ENCODE results near the gene KRTAP19-5.
"Not testable (repeated sequence)": the region's sequence is repeated elsewhere in the genome, so short reads cannot be mapped to it uniquely, and the experiment has no call there.

KRTAP19-5 gene

DNA sequence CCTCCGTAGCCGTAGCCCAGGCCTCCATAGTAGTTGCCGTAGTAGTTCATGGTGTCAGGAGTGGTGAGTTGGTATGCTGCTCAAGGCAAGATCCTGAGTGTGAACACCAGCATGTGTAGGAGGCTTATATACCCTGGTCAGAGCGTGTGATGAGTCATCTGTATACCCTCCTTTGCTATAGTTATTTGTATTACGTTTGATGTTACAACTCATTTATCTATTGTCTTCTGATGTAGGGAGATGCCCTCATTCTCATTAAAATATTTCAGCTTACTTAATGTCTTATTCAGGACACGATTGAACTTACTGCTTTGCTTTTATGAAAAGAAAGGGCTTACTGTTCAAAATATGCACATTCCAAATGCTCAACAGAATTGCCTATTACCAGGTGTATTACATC, at the start of gene KRTAP19-5:
KRTAP19-5 (minus strand) TSS at position 101 of the 400 bp plus-strand sequence; CDS start at position 50, 51 bp downstream.
- no peak for DNase-seq (ENCODE audit: low read depth, low spot score)

DNA sequence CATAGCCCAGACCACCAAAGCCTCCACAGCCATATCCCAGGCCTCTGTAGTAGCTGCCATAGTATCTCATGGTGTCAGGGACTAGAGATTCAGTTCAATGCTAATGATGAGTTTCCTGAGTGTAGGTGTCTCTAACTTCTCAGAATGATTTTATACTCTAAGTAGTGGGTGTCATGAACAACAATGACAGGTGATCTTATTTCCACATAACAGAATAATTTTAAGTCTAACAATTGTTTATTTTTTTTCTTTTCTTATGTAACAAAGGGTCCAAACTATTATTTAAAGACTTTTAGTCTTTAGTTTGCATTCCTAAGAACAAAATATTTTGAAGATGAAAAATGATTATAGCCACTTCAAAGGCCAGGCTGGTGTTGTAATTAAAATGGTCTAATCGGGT, 39.8 kb upstream of the KRTAP19-5 start, which contains the start of gene KRTAP19-6:
KRTAP19-6 (minus strand) TSS at position 101 of the 400 bp plus-strand sequence; CDS start at position 70, 31 bp downstream.
- no peak for DNase-seq (ENCODE audit: low read depth, low spot score)

DNA sequence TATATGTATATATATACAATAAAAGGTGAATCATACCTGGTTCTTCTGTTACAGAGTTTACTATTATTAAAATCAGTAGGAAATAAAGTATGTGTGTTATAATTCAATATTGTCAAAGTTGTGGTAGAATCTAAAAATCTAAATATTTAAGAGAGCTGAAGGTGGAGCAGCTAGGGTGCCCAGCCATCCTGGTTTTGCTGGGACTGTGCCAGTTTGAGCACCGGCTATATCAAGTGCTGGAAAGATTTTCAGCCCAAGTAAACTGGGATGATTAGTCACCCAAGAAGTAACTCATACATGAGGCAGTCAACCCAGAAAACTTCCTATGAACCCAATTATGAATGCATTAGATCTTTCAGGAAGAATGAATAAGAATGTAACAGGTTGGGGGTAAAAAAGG, 16.9 kb upstream of the KRTAP19-5 start:
- DNase-seq (ENCODE audit: low read depth, low spot score): no peak

DNA sequence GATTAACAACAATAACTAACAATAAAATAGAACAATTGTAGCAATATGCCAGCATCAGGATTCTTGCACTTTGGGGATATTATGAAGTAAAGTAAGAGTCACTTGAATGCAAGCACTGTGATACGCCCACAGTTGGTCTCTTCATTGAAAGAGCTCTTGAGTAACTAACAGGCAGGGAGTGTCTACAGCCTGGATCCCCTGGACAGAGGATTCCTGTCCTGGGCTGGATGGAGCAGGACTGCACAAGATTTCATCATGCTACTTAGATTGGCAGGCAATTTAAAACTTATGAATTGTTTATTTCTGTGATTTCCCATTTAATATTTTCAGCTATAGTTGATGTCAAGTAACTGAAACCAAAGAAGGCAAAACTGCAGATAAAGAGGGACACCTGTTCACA, 13.7 kb upstream of the KRTAP19-5 start:
- DNase-seq (ENCODE audit: low read depth, low spot score): no peak

DNA sequence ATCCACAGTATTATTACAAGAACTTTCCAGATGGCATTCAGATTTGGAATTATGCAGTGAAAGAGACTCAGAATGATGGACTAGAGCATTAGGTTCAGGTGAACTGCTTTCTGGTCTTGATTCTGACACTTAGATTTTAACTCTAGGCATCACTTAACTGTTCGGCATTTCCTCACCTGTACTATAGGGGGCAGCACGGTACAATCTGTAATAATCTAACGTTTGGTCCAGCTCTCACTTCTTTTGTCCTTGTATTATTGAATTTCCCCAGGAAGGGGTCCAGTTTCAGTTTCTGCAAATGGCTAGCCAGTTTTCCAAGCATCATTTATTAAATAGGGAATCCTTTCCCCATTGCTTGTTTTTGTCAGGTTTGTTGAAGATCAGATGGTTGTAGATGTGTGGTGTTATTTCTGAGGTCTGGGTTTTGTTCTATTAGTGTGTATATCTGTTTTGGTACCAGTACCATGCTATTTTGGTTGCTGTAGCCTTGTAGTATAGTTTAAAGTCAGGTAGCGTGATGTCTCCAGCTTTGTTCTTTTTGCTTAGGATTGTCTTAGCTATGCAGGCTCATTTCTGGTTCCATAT, 3.8 kb upstream of the KRTAP19-5 start:
- DNase-seq (ENCODE audit: low read depth, low spot score): not testable (repeated sequence)

DNA sequence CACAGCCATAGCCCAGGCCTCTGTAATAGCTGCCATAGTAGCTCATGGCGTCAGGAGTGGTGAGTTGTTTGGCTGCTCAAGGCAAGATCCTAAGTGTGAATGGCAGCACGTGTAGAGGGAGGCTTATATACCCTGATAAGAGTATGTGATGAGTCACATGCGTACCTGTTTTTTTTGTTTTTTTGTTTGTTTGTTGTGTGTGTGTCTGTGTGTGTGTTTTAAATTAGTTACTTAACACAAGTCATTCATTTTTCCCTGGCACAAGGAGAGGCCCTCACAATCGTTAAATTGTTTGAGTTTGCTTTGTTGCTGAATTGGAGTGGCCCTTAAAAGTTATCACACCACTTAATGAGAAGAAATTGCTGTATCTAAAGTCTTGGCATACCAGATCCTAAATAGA, 4.9 kb downstream of the KRTAP19-5 start, which contains the start of gene KRTAP19-4:
KRTAP19-4 (minus strand) TSS at position 101 of the 400 bp plus-strand sequence; CDS start at position 46, 55 bp downstream.
- no peak for DNase-seq (ENCODE audit: low read depth, low spot score)

DNA sequence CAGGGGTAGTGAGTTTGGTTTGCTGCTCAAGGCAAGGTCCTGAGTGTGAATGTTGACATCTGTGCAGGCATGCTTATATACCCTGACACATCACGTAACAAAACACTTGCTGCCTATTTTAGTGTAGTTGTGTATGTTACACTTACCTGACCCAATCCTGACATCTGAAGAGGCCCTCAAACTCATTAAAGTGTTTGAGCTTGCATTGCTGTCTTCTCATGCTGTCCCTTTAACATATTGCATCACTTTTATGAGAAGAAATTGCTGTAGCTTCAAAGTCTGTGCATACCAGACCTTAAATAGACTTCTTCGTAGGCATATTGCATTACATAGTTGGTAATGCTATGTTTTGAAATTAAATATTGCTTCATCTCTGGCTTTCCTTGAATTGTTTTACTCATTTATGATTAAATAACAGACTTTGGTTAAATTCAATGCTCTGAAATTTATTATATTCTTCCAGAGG, 9.9 kb downstream of the KRTAP19-5 start, which contains the start of gene KRTAP19-3:
KRTAP19-3 (minus strand) TSS at position 51 of the 466 bp plus-strand sequence. CDS start 56 bp downstream, outside the sequence.
- DNase-seq (ENCODE audit: low read depth, low spot score): no peak

DNA sequence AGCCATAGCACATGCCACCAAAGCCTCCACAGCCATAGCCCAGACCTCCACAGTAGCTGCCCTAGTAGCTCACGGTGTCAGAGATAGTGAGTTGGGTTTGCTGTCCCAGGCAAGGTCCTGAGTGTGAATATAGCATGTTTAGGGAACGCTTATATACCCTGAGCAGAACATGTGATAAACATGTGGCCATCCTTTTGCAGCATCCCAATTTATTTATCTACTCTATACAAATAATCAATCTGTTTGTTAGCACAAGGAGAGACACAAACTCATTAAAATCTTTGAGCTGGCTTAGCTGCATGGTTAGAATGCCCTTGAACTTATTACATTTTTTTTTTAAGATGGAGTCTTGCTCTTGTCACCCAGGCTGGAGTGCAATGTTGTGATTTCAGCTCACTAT, 14.6 kb downstream of the KRTAP19-5 start, which contains the start of gene KRTAP19-2:
KRTAP19-2 (minus strand) TSS at position 101 of the 400 bp plus-strand sequence; CDS start at position 13, 88 bp downstream.
- no peak for DNase-seq (ENCODE audit: low read depth, low spot score)

DNA sequence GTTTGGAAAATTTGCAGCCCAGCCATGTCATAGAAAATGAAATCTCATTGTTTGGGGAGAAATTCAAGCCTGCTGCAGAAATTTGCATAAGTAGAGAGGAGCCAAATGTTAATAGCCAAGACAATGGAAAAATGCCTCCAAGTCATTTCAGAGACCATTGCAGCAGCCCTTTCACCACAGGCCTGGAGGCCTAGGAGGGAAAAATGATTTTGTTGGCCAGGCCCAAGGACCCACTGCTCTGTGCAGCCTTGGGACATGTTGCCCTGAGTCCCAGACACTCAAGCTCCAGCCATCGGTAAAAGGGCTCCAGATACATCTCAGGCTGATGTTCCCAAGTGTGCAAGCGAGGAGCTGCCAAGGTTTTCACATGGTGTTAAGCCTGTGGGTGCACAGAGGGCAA, 15.8 kb downstream of the KRTAP19-5 start:
- DNase-seq (ENCODE audit: low read depth, low spot score): no peak

DNA sequence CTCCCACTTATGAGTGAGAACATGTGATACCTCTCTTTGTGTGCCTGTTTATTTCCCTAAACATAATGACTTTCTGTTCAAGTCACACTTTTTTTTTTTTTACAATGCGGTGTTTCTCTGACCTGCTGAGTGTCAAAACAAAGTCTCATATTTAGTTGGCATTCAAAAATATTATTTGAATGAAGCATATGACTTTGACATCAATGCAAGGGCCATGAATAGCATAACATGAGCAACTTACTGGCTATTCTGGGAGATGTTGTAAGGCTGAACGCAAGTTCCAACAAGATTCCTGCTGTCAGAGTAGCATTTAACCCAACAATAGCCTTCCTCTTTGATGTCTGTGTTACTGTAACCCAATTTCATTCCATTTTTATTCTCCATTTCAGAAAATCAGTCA, 19.8 kb downstream of the KRTAP19-5 start:
- DNase-seq (ENCODE audit: low read depth, low spot score): no peak

DNA sequence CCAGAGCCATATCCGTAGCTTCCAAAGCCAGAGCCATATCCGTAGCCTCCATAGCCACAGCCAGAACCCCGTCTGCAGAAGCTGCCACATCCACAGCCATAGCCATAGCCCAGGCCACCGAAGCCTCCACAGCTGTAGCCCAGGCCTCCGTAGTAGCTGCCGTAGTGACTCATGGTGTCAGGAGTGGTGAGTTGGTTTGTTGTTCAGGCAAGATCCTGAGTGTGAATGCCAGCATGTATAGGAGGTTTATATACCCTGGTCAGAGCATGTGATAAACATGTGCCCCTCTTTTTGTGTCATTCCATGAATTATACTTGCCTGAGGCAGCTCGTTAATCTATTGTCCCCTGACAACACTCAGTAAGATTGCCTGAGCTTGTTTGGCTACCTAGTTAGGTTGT, 21.8 kb downstream of the KRTAP19-5 start, which contains the start of gene KRTAP19-1:
KRTAP19-1 (minus strand) TSS at position 223 of the 400 bp plus-strand sequence; CDS start at position 173, 50 bp downstream.
- no peak for DNase-seq (ENCODE audit: low read depth, low spot score)

DNA sequence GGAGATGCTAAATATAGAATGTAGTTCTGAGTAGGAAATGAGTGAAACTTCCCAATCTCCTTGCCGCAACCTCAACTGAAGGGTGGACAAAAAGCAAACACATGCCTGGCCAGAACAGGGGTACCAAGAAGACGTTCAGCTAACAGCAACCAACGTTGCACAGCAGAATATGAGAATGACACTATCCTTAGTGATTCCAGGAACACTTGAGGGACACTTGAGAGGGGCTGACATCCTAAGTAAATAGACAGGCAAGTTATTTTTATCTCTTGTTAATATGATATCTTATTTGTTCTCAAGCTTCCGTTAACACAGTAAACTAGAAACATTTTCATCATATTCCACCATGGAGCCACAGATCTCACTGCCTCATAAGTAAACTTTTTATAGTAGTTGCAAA, 22.7 kb downstream of the KRTAP19-5 start:
- DNase-seq (ENCODE audit: low read depth, low spot score): no peak

DNA sequence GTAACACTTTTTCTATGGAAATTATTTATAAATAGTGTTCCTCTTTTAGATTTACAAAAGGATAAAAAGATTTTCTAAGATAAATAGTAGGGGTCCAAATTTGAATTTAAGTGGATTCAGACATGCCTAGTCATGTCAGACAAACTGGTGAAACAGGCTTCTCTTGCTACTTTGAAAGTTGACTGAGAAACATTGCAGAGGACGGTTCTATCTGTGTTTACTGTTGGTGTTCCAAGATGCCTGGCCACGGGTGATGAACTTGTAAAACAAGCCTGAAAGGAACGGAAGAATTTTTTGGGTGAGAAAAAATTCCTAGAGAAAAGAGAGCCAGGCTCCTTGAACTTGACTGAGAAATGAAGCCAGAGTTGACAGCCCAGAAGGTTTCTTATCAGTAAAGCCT, 23.9 kb downstream of the KRTAP19-5 start:
- DNase-seq (ENCODE audit: low read depth, low spot score): no peak

DNA sequence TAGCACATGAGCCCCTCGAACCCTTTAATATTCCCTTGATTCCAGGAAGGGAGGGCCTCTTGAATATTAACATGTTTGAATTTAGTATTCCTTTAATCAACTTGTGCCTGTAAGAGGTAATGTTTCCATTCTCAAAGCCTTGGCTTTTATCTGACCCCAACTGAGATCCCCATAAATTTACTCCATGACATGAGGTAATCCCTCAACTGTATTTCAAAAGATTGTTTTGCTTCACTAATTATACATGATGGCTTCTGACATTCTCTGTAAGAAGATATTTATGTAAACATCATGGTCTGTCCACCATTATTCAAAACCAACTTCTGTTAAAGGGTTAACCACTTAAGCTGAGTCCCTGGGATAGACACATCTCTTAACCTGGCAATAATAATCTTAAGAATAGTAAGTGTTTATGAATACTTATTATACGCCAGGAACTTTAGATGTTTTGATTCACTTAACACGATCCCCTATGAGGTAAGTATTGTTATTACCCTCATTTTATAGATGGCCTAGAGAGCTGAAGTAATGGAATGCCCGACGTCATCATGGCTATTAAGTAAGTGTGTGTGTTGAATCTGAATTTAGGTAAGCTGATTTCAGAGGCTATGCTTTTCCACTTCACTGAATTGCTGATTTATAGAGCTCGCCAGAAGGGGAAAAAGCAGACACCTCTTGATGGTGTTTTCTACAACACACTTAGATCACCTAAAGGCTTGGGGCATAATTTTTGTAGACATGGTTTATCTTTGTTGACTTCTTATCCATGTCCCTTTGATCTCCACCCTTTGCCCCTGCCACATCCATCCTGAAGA, 32.8 kb downstream of the KRTAP19-5 start:
- no peak for DNase-seq (ENCODE audit: low read depth, low spot score)

DNA sequence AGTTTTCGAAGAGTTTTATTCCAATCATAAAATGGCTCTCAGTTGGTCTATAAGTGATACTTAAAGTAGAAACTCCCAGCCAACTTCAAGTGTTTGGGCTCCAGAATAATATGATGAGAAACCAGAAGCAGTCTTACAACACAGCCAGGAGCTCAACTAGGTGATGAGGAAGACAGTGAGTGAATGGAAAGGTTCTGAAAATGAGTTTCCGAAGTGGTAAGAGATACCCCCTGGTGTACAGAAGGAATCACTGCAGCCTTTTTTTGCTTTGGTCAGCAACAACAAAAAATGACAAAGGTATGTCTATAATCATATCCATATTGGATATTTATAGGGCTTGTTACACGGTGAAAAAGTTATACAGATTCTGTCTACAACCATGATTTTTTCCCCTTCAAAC, 38.2 kb downstream of the KRTAP19-5 start:
- no peak for DNase-seq (ENCODE audit: low read depth, low spot score)

All from activated CD4-positive, CD25-positive, alpha-beta regulatory T cell treated with anti-CD3 and anti-CD28 coated beads, Interleukin-2, amount 50 U/mL, for 16 hours (primary cell).